H9 (cell line): ENCODE data around the gene ARHGEF7. TPM values are rescaled to one million over a fixed set of nuclear protein-coding genes. Genes with fewer than 3 reads are reported as not detected.

ENCODE experiments used
- DNase-seq: peaks from one replicate; pipeline ENCODE4 v3.0.0-alpha.2; 2017
- H2AFZ ChIP-seq: one replicate; pipeline ENCODE4 v1.6.1; 2013; ENCODE audit warnings: mild to moderate bottlenecking, low read length, control low read depth, moderate library complexity
- H2AK5ac ChIP-seq: 2 replicates; pipeline ENCODE4 v1.6.1; 2013; ENCODE audit warnings: low read length, control low read depth, mixed read lengths; ENCODE audit not compliant: insufficient read length
- H2BK120ac ChIP-seq: one replicate; pipeline ENCODE4 v1.6.1; 2013; ENCODE audit warnings: low read depth, mild to moderate bottlenecking, low read length, control low read depth, inconsistent platforms; ENCODE audit not compliant: poor library complexity, severe bottlenecking
- H2BK12ac ChIP-seq: 2 replicates; pipeline ENCODE4 v1.6.1; 2013; ENCODE audit warnings: low read length, control low read depth, mixed read lengths, low read depth; ENCODE audit not compliant: insufficient read length
- H2BK15ac ChIP-seq: 2 replicates; pipeline ENCODE4 v1.6.1; 2013; ENCODE audit warnings: low read depth, low read length, control low read depth
- H2BK20ac ChIP-seq: one replicate; pipeline ENCODE4 v1.6.1; 2013; ENCODE audit warnings: low read depth, mild to moderate bottlenecking, low read length, control low read depth, inconsistent platforms; ENCODE audit not compliant: poor library complexity, severe bottlenecking
- H2BK5ac ChIP-seq: 2 replicates; pipeline ENCODE4 v1.6.1; 2013; ENCODE audit warnings: low read length, control low read depth, mixed read lengths; ENCODE audit not compliant: insufficient read length
- H3K14ac ChIP-seq: 2 replicates; pipeline ENCODE4 v1.6.1; 2013; ENCODE audit warnings: low read length, control low read depth; ENCODE audit not compliant: insufficient read depth
- H3K18ac ChIP-seq: 2 replicates; pipeline ENCODE4 v1.6.1; 2013; ENCODE audit warnings: low read depth, mild to moderate bottlenecking, mixed read lengths, low read length, control low read depth; ENCODE audit not compliant: insufficient read length
- H3K23ac ChIP-seq: 2 replicates; pipeline ENCODE4 v1.6.1; 2013; ENCODE audit warnings: low read length, control low read depth, mixed read lengths, low read depth; ENCODE audit not compliant: insufficient read length
- H3K23me2 ChIP-seq: 2 replicates; pipeline ENCODE4 v1.6.1; 2013; ENCODE audit warnings: low read depth, mild to moderate bottlenecking, mixed read lengths, low read length, control low read depth; ENCODE audit not compliant: insufficient read length, poor library complexity, severe bottlenecking
- H3K27ac ChIP-seq: 2 replicates; pipeline ENCODE4 v1.5.1; 2013; ENCODE audit warnings: low read length, control low read depth, mixed read lengths, low read depth; ENCODE audit not compliant: insufficient read length
- H3K27me3 ChIP-seq: 2 replicates; pipeline ENCODE4 v1.6.1; 2013; ENCODE audit warnings: low read length, control low read depth, inconsistent platforms; ENCODE audit not compliant: insufficient read depth
- H3K4ac ChIP-seq: 2 replicates; pipeline ENCODE4 v1.6.1; 2013; ENCODE audit warnings: low read depth, mild to moderate bottlenecking, control low read depth, inconsistent platforms, low read length, moderate library complexity
- H3K4me1 ChIP-seq: 2 replicates; pipeline ENCODE4 v1.6.1; 2013; ENCODE audit warnings: low read length, control low read depth, inconsistent platforms; ENCODE audit not compliant: insufficient read depth
- H3K4me2 ChIP-seq: 2 replicates; pipeline ENCODE4 v1.6.1; 2013; ENCODE audit warnings: low read length, control low read depth, mixed read lengths; ENCODE audit not compliant: insufficient read length, insufficient read depth
- H3K56ac ChIP-seq: 2 replicates; pipeline ENCODE4 v1.6.1; 2013; ENCODE audit warnings: low read depth, mild to moderate bottlenecking, mixed read lengths, low read length, control low read depth; ENCODE audit not compliant: insufficient read length
- H3K79me1 ChIP-seq: 2 replicates; pipeline ENCODE4 v1.6.1; 2013; ENCODE audit warnings: low read depth, mild to moderate bottlenecking, moderate library complexity, low read length, control low read depth, inconsistent platforms; ENCODE audit not compliant: insufficient read depth, poor library complexity, severe bottlenecking
- H3K79me2 ChIP-seq: 2 replicates; pipeline ENCODE4 v1.6.1; 2013; ENCODE audit warnings: low read length, control low read depth, inconsistent platforms; ENCODE audit not compliant: insufficient read depth
- H3K9ac ChIP-seq: 2 replicates; pipeline ENCODE4 v1.6.1; 2013; ENCODE audit warnings: low read length, control low read depth, mixed read lengths; ENCODE audit not compliant: insufficient read length; ENCODE audit errors: extremely low read depth
- H3K9me3 ChIP-seq: one replicate; pipeline ENCODE4 v1.6.1; 2013; ENCODE audit warnings: low read depth, low read length, inconsistent platforms; ENCODE audit not compliant: control insufficient read depth
- H3T11ph ChIP-seq: one replicate; pipeline ENCODE4 v1.6.1; 2013; ENCODE audit warnings: mild to moderate bottlenecking, low read length, control low read depth, inconsistent platforms
- H4K20me1 ChIP-seq: one replicate; pipeline ENCODE4 v1.6.1; 2013; ENCODE audit not compliant: control insufficient read depth, insufficient read length, insufficient read depth
- H4K5ac ChIP-seq: 2 replicates; pipeline ENCODE4 v1.6.1; 2013; ENCODE audit warnings: low read depth, mild to moderate bottlenecking, mixed read lengths, low read length, control low read depth; ENCODE audit not compliant: insufficient read length
- H4K8ac ChIP-seq: replicated peaks from 2 replicates; pipeline ENCODE4 v1.6.1; 2013; ENCODE audit warnings: low read length, control low read depth, mixed read lengths, low read depth; ENCODE audit not compliant: insufficient read length
- H4K91ac ChIP-seq: 2 replicates; pipeline ENCODE4 v1.6.1; 2013; ENCODE audit warnings: low read depth, mild to moderate bottlenecking, moderate library complexity, mixed read lengths, low read length, control low read depth; ENCODE audit not compliant: insufficient read length
- H3K27ac Mint-ChIP-seq, 3 experiments: 2 replicates in 2 of 3; 3 replicates in 1 of 3; pipeline ENCODE4 v1.8.0; 2020 to 2021; ENCODE audit warnings: mixed read lengths in 3 of 3, mild to moderate bottlenecking in 1 of 3, moderate library complexity in 1 of 3
- H3K27me3 Mint-ChIP-seq: 2 replicates; pipeline ENCODE4 v1.8.0; 2021; ENCODE audit warnings: low read depth, mild to moderate bottlenecking, moderate library complexity, mixed read lengths
- H3K36me3 Mint-ChIP-seq, 3 experiments: 2 replicates in 2 of 3; 3 replicates in 1 of 3; pipeline ENCODE4 v1.8.0; 2020 to 2021; ENCODE audit warnings: low read depth in 3 of 3, mixed read lengths in 3 of 3; ENCODE audit not compliant: insufficient read depth in 1 of 3
- H3K4me1 Mint-ChIP-seq, 2 experiments: 2 replicates each; pipeline ENCODE4 v1.8.0; 2020; ENCODE audit warnings: mixed read lengths in 2 of 2
- H3K4me3 Mint-ChIP-seq, 2 experiments: 2 replicates in 1 of 2; 3 replicates in 1 of 2; pipeline ENCODE4 v1.8.0; 2020 to 2021; ENCODE audit warnings: mild to moderate bottlenecking in 2 of 2, mixed read lengths in 2 of 2, moderate library complexity in 1 of 2
- H3K9me3 Mint-ChIP-seq, 2 experiments: 2 replicates in 1 of 2; 3 replicates in 1 of 2; pipeline ENCODE4 v1.8.0; 2020; ENCODE audit warnings: mild to moderate bottlenecking in 2 of 2, mixed read lengths in 2 of 2, moderate library complexity in 1 of 2
- WGBS: extraction: QIAGEN DNeasy Blood & Tissue Kit; methylation state at CpG from one replicate; pipeline ENCODE4 v1.1.7; 2013; ENCODE audit warnings: missing lambda C conversion rate, low lambda C conversion rate, mixed read lengths; ENCODE audit not compliant: insufficient read length; ENCODE audit errors: extremely low coverage; 5-methylcytosine and 5-hydroxymethylcytosine counted together
- total RNA-seq: library from RNA; stranded (reverse); gene quantifications from 2 replicates; pipeline ENCODE4 v1.2.1, GENCODE V29; 2021
- TF ChIP-seq, protein P1 (sequence below): fragments of 200-600 bp; sonication (generic); conservative IDR thresholded peaks from 3 replicates; pipeline ENCODE4 v1.8.0; 2021; ENCODE audit warnings: antibody characterized with exemption, mild to moderate bottlenecking

Gene ARHGEF7
- total RNA-seq, 1 experiment from 2014 or later = 51.9 TPM

DNA sequence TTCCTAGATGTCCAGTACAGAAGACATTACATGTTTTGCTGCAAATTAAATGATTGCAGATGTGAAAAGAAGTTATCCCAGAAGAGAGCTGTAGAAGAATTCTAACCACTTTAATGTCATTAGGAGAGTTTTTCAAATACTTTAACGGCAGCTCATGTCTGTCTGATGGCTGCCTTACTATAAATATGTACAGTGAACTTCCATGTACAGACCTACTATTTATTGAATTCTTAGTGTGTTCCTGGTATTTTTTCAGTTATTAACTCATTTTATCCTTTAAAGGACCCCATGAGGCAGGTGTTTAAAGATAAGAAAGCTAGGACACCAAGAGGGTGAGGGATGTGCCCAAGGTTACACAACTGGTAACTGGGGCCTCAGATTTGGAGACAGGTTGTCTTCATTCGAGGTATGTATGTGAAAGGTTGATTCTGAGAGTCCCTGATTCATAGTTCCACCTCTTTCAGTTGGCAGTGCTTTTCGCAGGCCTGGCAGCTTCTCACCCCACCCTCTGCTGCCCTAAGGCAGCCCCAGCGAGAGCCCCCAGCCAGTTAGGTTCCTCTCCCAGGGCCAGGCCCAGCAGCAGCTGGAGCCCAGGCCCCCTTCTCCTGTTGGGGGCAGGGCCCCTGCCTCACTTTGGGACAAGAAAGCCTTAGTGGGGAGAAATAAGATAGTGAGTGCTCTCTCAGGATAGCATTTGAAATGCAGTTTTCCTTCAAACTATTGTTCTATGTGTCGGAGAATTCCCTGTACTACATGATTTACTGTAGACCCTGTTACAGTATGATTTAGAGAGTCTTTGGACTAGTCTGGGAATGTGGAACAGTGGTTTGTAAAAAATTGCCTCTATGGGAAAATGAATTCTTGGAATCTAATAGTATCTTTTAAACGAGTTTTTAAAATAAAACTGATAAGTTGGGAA, 137.6 kb downstream of the ARHGEF7 start:
- Histone ChIP-seq H3K27me3 (no peaks in the 10 kb centered on the region), H2AK5ac (no peak overlapping the region), H2BK20ac (no peak overlapping the region), H4K20me1 (no peaks in the 10 kb centered on the region), H3K56ac (no peak overlapping the region), H4K91ac (no peak overlapping the region), H3K4me2 (no peak overlapping the region), H2BK12ac (no peak overlapping the region), H3K27ac (no peak overlapping the region), H4K5ac (no peak overlapping the region), H2BK120ac (no peak overlapping the region), H3K79me1 (peaks cover 2% of the 10 kb centered on the region), H3K14ac (no peak overlapping the region), H3K4ac (no peak overlapping the region), H3K4me1 (no peaks in the 10 kb centered on the region), H4K8ac (no peak overlapping the region), H3K23ac (no peak overlapping the region), H3T11ph (no peak overlapping the region), H3K9ac (no peak overlapping the region), H2BK15ac (no peak overlapping the region), H3K79me2 (peaks cover 2% of the 10 kb centered on the region; the same call in 1 of the 2 replicates), H2AFZ (no peak overlapping the region), H3K18ac (no peak overlapping the region), H2BK5ac (no peak overlapping the region), H3K9me3 (no peaks in the 10 kb centered on the region), H3K23me2 (no peaks in the 10 kb centered on the region)
- Mint-ChIP-seq H3K27me3 (no peaks in the 10 kb centered on the region), H3K4me1 (peaks cover 0 to 5% of the 10 kb centered on the region in 2 experiments; a peak in 1 of 4 replicates), H3K9me3 (no peaks in the 10 kb centered on the region), H3K36me3 (peaks cover 14 to 29% (median 27%) of the 10 kb centered on the region in 3 experiments), H3K4me3 (no peak overlapping the region), H3K27ac (no peak overlapping the region; a peak in 1 of 7 replicates)
- TF ChIP-seq, protein P1, sequence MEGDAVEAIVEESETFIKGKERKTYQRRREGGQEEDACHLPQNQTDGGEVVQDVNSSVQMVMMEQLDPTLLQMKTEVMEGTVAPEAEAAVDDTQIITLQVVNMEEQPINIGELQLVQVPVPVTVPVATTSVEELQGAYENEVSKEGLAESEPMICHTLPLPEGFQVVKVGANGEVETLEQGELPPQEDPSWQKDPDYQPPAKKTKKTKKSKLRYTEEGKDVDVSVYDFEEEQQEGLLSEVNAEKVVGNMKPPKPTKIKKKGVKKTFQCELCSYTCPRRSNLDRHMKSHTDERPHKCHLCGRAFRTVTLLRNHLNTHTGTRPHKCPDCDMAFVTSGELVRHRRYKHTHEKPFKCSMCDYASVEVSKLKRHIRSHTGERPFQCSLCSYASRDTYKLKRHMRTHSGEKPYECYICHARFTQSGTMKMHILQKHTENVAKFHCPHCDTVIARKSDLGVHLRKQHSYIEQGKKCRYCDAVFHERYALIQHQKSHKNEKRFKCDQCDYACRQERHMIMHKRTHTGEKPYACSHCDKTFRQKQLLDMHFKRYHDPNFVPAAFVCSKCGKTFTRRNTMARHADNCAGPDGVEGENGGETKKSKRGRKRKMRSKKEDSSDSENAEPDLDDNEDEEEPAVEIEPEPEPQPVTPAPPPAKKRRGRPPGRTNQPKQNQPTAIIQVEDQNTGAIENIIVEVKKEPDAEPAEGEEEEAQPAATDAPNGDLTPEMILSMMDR = no peak
- DNase-seq = no peak
- WGBS = no CpG with 5 or more reads among the region's 6 CpGs
